HEK293 (cell line): Measurements from ENCODE around the gene CAPN15.

Experiments
- CTCF ChIA-PET: fragments of 350-600 bp; formaldehyde crosslinking; extraction: SDS; loops from one replicate; lab custom pipeline; 2021; ENCODE audit warnings: antibody characterized with exemption; lab: Yijun Ruan, JAX
- POLR2A ChIA-PET: fragments of 300-600 bp; formaldehyde crosslinking; extraction: SDS; loops from one replicate; lab custom pipeline; 2020; ENCODE audit warnings: antibody characterized with exemption, inconsistent platforms; lab: Yijun Ruan, JAX
- H3K27ac ChIP-seq: fragments of 200-500 bp; sonication (Bioruptor generic); 2 replicates; pipeline ENCODE4 v1.5.1; 2014; ENCODE audit warnings: low read depth, low read length, control low read depth, inconsistent platforms; ENCODE audit errors: extremely low read depth
- H3K36me3 ChIP-seq, 2 experiments: fragments of 200-500 bp in 1 of 2; sonication (Bioruptor generic) in 1 of 2; 1 replicate in 1 of 2; 2 replicates in 1 of 2; pipeline ENCODE4 v1.5.1; 2014 to 2017; ENCODE audit warnings: inconsistent platforms in 2 of 2, low read length in 2 of 2; ENCODE audit not compliant: control insufficient read depth in 2 of 2, insufficient read depth in 1 of 2
- H3K4me1 ChIP-seq: fragments of 200-500 bp; sonication (Bioruptor generic); 2 replicates; pipeline ENCODE4 v1.5.1; 2014; ENCODE audit warnings: mild to moderate bottlenecking, low read length, inconsistent platforms; ENCODE audit not compliant: control insufficient read depth, insufficient read depth
- H3K4me3 ChIP-seq: 2 replicates; pipeline ENCODE4 v1.5.1; 2011; ENCODE audit warnings: low read depth, mild to moderate bottlenecking, control low read depth, low read length, moderate library complexity
- H3K9me3 ChIP-seq: fragments of 200-500 bp; sonication (Bioruptor generic); 2 replicates; pipeline ENCODE4 v1.5.1; 2014; ENCODE audit warnings: low read depth, low read length, inconsistent platforms; ENCODE audit not compliant: control insufficient read depth, insufficient read depth
- BCL11A ChIP-seq: fragments of 450-650 bp; formaldehyde crosslinking; IDR thresholded peaks from 2 replicates; pipeline ENCODE4 v1.5.1; 2016; ENCODE audit warnings: low read depth, missing biosample characterization, missing genetic modification characterization
- BCL11B ChIP-seq: fragments of 450-650 bp; formaldehyde crosslinking; IDR thresholded peaks from 2 replicates; pipeline ENCODE4 v1.5.1; 2016; ENCODE audit warnings: low read depth, missing biosample characterization, missing genetic modification characterization
- GLI4 ChIP-seq: fragments of 450-650 bp; formaldehyde crosslinking; IDR thresholded peaks from 2 replicates; pipeline ENCODE4 v1.5.1; 2016; ENCODE audit warnings: missing biosample characterization, missing genetic modification characterization
- GLIS1 ChIP-seq: fragments of 450-650 bp; formaldehyde crosslinking; IDR thresholded peaks from 2 replicates; pipeline ENCODE4 v1.5.1; 2016; ENCODE audit warnings: missing biosample characterization, missing genetic modification characterization
- HOXA7 ChIP-seq: sonication (generic); formaldehyde crosslinking; IDR thresholded peaks from 2 replicates; pipeline ENCODE4 v1.8.1; 2022; ENCODE audit warnings: missing genetic modification reagents, borderline replicate concordance
- OVOL3 ChIP-seq: fragments of 450-650 bp; formaldehyde crosslinking; IDR thresholded peaks from 2 replicates; pipeline ENCODE4 v1.5.1; 2016; ENCODE audit warnings: missing biosample characterization, missing genetic modification characterization
- ZBTB21 ChIP-seq: fragments of 450-650 bp; formaldehyde crosslinking; IDR thresholded peaks from 2 replicates; pipeline ENCODE4 v1.5.1; 2017; ENCODE audit warnings: missing biosample characterization, missing genetic modification characterization
- ZBTB7A ChIP-seq: fragments of 450-650 bp; formaldehyde crosslinking; IDR thresholded peaks from 2 replicates; pipeline ENCODE4 v1.5.1; 2016; ENCODE audit warnings: low read depth, missing biosample characterization, missing genetic modification characterization
- ZNF23 ChIP-seq: fragments of 450-650 bp; formaldehyde crosslinking; IDR thresholded peaks from 2 replicates; pipeline ENCODE4 v1.5.1; 2016; ENCODE audit warnings: missing biosample characterization, missing genetic modification characterization, borderline replicate concordance
- ZNF292 ChIP-seq: fragments of 450-650 bp; formaldehyde crosslinking; IDR thresholded peaks from 2 replicates; pipeline ENCODE4 v1.5.1; 2016; ENCODE audit warnings: low read depth, missing biosample characterization, missing genetic modification characterization, borderline replicate concordance
- ZNF302 ChIP-seq: fragments of 450-650 bp; formaldehyde crosslinking; IDR thresholded peaks from 2 replicates; pipeline ENCODE4 v1.5.1; 2016; ENCODE audit warnings: missing biosample characterization, missing genetic modification characterization, low read depth
- ZNF514 ChIP-seq: fragments of 450-650 bp; formaldehyde crosslinking; IDR thresholded peaks from 2 replicates; pipeline ENCODE4 v1.5.1; 2016; ENCODE audit warnings: missing biosample characterization, missing genetic modification characterization
- ZNF621 ChIP-seq: fragments of 450-650 bp; formaldehyde crosslinking; IDR thresholded peaks from 2 replicates; pipeline ENCODE4 v1.5.1; 2017; ENCODE audit warnings: missing biosample characterization, missing genetic modification characterization
- ZNF660 ChIP-seq: fragments of 450-650 bp; IDR thresholded peaks from 2 replicates; pipeline ENCODE4 v1.5.1; 2018; ENCODE audit warnings: missing biosample characterization, mild to moderate bottlenecking, missing genetic modification characterization
- TF ChIP-seq, protein P1 (sequence below): fragments of 450-650 bp; formaldehyde crosslinking; IDR thresholded peaks from 2 replicates; pipeline ENCODE4 v1.5.1; 2016; ENCODE audit warnings: missing biosample characterization, missing genetic modification characterization
- TF ChIP-seq, protein P2 (sequence below): fragments of 450-650 bp; formaldehyde crosslinking; conservative IDR thresholded peaks from 2 replicates; pipeline ENCODE4 v1.5.1; 2016; ENCODE audit warnings: low read depth, missing biosample characterization, missing genetic modification characterization
- TF ChIP-seq, protein P3 (sequence below): fragments of 450-650 bp; formaldehyde crosslinking; IDR thresholded peaks from 2 replicates; pipeline ENCODE4 v1.5.1; 2017; ENCODE audit warnings: missing biosample characterization, missing genetic modification characterization
- TF ChIP-seq, protein P4 (sequence below): fragments of 450-650 bp; formaldehyde crosslinking; IDR thresholded peaks from 2 replicates; pipeline ENCODE4 v1.5.1; 2017; ENCODE audit warnings: missing biosample characterization, missing genetic modification characterization

CAPN15 gene

DNA sequence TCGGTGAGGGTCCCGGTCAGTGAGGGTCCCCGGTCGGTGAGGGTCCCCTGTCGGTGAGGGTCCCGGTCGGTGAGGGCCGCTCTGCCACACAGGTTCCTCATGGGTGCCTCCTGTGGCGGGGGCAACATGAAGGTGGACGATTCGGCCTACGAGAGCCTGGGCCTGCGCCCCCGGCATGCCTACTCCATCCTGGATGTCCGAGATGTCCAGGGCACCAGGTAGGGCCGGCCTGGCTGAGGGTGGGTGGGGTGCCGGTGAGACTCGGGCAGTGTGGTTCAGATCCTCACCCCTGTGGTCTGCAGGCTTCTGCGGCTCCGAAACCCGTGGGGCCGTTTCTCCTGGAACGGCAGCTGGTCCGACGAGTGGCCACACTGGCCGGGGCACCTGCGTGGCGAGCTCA lies 23.7 kb downstream of the CAPN15 start:
- peak; percentile 85 for TF ChIP-seq ZBTB7A (tag by site-specific recombination)
- 0 out of 2 replicates have a peak, but pooled peaks have one; percentile 13 for TF ChIP-seq BCL11A
- no peak for TF ChIP-seq GLI4
- TF ChIP-seq GLIS1 (tag by site-specific recombination): no peak
- no peak for TF ChIP-seq ZNF621 (tag by site-specific recombination)
- no peak for TF ChIP-seq HOXA7 (CRISPR knock-in tag)
- TF ChIP-seq ZNF23 (tag by site-specific recombination): no peak
- peak; percentile 71; the same call in 1 of the 2 replicates for TF ChIP-seq BCL11B (tag by site-specific recombination)
- TF ChIP-seq, protein P1, sequence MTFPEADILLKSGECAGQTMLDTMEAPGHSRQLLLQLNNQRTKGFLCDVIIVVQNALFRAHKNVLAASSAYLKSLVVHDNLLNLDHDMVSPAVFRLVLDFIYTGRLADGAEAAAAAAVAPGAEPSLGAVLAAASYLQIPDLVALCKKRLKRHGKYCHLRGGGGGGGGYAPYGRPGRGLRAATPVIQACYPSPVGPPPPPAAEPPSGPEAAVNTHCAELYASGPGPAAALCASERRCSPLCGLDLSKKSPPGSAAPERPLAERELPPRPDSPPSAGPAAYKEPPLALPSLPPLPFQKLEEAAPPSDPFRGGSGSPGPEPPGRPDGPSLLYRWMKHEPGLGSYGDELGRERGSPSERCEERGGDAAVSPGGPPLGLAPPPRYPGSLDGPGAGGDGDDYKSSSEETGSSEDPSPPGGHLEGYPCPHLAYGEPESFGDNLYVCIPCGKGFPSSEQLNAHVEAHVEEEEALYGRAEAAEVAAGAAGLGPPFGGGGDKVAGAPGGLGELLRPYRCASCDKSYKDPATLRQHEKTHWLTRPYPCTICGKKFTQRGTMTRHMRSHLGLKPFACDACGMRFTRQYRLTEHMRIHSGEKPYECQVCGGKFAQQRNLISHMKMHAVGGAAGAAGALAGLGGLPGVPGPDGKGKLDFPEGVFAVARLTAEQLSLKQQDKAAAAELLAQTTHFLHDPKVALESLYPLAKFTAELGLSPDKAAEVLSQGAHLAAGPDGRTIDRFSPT (tag by site-specific recombination): peak; percentile 32; the same call in 1 of the 2 replicates
- no peak for TF ChIP-seq ZNF660 (tag by site-specific recombination)
- TF ChIP-seq, protein P2, sequence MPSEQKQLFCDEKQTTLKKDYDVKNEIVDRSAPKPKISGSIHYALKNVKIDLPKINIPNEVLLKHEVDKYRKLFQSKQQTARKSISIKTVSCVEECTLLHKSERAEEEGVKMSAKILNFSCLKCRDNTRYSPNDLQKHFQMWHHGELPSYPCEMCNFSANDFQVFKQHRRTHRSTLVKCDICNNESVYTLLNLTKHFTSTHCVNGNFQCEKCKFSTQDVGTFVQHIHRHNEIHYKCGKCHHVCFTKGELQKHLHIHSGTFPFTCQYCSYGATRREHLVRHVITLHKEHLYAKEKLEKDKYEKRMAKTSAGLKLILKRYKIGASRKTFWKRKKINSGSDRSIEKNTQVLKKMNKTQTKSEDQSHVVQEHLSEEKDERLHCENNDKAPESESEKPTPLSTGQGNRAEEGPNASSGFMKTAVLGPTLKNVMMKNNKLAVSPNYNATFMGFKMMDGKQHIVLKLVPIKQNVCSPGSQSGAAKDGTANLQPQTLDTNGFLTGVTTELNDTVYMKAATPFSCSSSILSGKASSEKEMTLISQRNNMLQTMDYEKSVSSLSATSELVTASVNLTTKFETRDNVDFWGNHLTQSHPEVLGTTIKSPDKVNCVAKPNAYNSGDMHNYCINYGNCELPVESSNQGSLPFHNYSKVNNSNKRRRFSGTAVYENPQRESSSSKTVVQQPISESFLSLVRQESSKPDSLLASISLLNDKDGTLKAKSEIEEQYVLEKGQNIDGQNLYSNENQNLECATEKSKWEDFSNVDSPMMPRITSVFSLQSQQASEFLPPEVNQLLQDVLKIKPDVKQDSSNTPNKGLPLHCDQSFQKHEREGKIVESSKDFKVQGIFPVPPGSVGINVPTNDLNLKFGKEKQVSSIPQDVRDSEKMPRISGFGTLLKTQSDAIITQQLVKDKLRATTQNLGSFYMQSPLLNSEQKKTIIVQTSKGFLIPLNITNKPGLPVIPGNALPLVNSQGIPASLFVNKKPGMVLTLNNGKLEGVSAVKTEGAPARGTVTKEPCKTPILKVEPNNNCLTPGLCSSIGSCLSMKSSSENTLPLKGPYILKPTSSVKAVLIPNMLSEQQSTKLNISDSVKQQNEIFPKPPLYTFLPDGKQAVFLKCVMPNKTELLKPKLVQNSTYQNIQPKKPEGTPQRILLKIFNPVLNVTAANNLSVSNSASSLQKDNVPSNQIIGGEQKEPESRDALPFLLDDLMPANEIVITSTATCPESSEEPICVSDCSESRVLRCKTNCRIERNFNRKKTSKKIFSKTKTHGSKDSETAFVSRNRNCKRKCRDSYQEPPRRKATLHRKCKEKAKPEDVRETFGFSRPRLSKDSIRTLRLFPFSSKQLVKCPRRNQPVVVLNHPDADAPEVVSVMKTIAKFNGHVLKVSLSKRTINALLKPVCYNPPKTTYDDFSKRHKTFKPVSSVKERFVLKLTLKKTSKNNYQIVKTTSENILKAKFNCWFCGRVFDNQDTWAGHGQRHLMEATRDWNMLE: no peak
- TF ChIP-seq ZBTB21 (tag by site-specific recombination): no peak
- TF ChIP-seq OVOL3 (tag by site-specific recombination): no peak
- no peak for TF ChIP-seq ZNF514 (tag by site-specific recombination)
- TF ChIP-seq ZNF302: no peak
- no peak for TF ChIP-seq ZNF292 (tag by site-specific recombination)
- Histone ChIP-seq H3K4me1 (no peaks in the 10 kb centered on the region), H3K9me3 (no peaks in the 10 kb centered on the region), H3K27ac (no peak overlapping the region), H3K4me3 (no peak overlapping the region), H3K36me3 (peaks cover 0 to 38% of the 10 kb centered on the region in 2 experiments; a peak in 1 of 3 replicates)
- ChIA-PET POLR2A (no interaction called here), CTCF (interaction anchor here (0.8 kb wide), 1 partner anchor 16 kb away, joined by 3 read pairs; the partner anchor contains the start of gene NHLRC4)

DNA sequence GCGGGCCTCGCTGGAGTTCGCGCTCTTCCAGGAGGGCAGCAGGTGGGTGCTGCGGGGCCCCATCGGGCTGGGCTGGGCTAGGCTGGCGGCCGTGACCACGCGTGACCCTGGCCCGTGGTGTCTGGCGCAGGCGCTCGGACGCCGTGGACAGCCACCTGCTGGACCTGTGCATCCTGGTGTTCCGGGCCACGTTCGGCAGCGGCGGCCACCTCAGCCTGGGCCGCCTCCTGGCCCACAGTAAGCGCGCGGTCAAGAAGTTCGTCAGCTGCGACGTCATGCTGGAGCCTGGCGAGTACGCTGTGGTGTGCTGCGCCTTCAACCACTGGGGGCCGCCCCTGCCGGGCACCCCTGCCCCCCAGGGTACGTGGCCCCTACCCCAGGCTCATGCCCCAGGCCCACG lies 24.7 kb downstream of the CAPN15 start:
- Histone ChIP-seq H3K9me3 (no peaks in the 10 kb centered on the region), H3K4me1 (no peaks in the 10 kb centered on the region), H3K4me3 (no peak overlapping the region), H3K36me3 (peaks cover 0 to 38% of the 10 kb centered on the region in 2 experiments; a peak in 1 of 3 replicates), H3K27ac (no peak overlapping the region)
- ChIA-PET CTCF (interaction anchor here (0.6 kb wide), 1 partner anchor 160 kb away, joined by 3 read pairs; no protein-coding TSS in a partner anchor), POLR2A (no interaction called here)
- TF ChIP-seq, protein P3, sequence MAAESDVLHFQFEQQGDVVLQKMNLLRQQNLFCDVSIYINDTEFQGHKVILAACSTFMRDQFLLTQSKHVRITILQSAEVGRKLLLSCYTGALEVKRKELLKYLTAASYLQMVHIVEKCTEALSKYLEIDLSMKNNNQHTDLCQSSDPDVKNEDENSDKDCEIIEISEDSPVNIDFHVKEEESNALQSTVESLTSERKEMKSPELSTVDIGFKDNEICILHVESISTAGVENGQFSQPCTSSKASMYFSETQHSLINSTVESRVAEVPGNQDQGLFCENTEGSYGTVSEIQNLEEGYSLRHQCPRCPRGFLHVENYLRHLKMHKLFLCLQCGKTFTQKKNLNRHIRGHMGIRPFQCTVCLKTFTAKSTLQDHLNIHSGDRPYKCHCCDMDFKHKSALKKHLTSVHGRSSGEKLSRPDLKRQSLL: 0 out of 2 replicates have a peak, but pooled peaks have one; percentile 70
- TF ChIP-seq, protein P4, sequence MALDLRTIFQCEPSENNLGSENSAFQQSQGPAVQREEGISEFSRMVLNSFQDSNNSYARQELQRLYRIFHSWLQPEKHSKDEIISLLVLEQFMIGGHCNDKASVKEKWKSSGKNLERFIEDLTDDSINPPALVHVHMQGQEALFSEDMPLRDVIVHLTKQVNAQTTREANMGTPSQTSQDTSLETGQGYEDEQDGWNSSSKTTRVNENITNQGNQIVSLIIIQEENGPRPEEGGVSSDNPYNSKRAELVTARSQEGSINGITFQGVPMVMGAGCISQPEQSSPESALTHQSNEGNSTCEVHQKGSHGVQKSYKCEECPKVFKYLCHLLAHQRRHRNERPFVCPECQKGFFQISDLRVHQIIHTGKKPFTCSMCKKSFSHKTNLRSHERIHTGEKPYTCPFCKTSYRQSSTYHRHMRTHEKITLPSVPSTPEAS (tag by site-specific recombination): no peak
- TF ChIP-seq ZBTB7A (tag by site-specific recombination): 0 out of 2 replicates have a peak, but pooled peaks have one; percentile 41
